ENCODE measurements around the gene CRYBG2. TPM values are rescaled to one million over a fixed set of nuclear protein-coding genes. Genes with fewer than 3 reads are reported as not detected.

CRYBG2 gene
- total and polyA plus RNA-seq, 2 of the 13 experiments (the other 11 are each of a cell fraction or from before 2014, with no cell fraction given), result 1.3 to 2.9 TPM

- TF ChIP-seq ZBTB40 (IDR thresholded peaks at IDR 0.05) (no peak), ZBTB40 (CRISPR knock-in tag; IDR thresholded peaks at IDR 0.05) (peak; percentile 66), STAG1 (CRISPR knock-in tag; IDR thresholded peaks at IDR 0.05) (no peak), ZFP36 (IDR thresholded peaks at IDR 0.05; ENCODE audit: borderline replicate concordance, low read depth, low read length, partially characterized antibody) (no peak), MAFG (CRISPR knock-in tag; IDR thresholded peaks at IDR 0.05) (no peak), GATAD2A (CRISPR knock-in tag; IDR thresholded peaks at IDR 0.05) (no peak), ZNF557 (CRISPR knock-in tag; IDR thresholded peaks at IDR 0.05) (no peak), GPN1 (CRISPR knock-in tag; IDR thresholded peaks at IDR 0.05; ENCODE audit: borderline replicate concordance) (no peak), KLF16 (CRISPR knock-in tag; IDR thresholded peaks at IDR 0.05) (peak in 1 of 2 experiments; percentile 62; a peak in 2 of 4 replicates), TBX2 (CRISPR knock-in tag; IDR thresholded peaks at IDR 0.05; ENCODE audit: borderline replicate concordance) (peak; percentile 73; the same call in 1 of the 2 replicates), ZNF274 (CRISPR knock-in tag; IDR thresholded peaks at IDR 0.05) (peak; percentile 28), ZNF256 (CRISPR knock-in tag; conservative IDR thresholded peaks at IDR 0.05) (no peak), SNRNP70 (IDR thresholded peaks at IDR 0.05; ENCODE audit: low read depth, low read length) (no peak), THAP9 (CRISPR knock-in tag; IDR thresholded peaks at IDR 0.05; ENCODE audit: borderline replicate concordance) (0 out of 2 replicates have a peak, but pooled peaks have one; percentile 23), ISL2 (CRISPR knock-in tag; IDR thresholded peaks at IDR 0.05) (peak; percentile 52), ZFY (CRISPR knock-in tag; IDR thresholded peaks at IDR 0.05) (peak; percentile 56)
These were observed 74.2 kb downstream of the CRYBG2 start, which contains the start of gene SH3BGRL3 (continued) for GRCh38 chr1:26279456-26280332.
